NCI-H82 treated with DMSO at 0.1 percent for 48 hours (cell line): ENCODE results near the gene ADRA2B.
"Not testable (repeated sequence)": the region's sequence is repeated elsewhere in the genome, so short reads cannot be mapped to it uniquely, and the experiment has no call there.

Source experiments
- DNase-seq: peaks from one replicate; lab custom pipeline; 2025; ENCODE audit not compliant: unreplicated experiment; lab: John Stamatoyannopoulos, UW

The ADRA2B gene

DNA sequence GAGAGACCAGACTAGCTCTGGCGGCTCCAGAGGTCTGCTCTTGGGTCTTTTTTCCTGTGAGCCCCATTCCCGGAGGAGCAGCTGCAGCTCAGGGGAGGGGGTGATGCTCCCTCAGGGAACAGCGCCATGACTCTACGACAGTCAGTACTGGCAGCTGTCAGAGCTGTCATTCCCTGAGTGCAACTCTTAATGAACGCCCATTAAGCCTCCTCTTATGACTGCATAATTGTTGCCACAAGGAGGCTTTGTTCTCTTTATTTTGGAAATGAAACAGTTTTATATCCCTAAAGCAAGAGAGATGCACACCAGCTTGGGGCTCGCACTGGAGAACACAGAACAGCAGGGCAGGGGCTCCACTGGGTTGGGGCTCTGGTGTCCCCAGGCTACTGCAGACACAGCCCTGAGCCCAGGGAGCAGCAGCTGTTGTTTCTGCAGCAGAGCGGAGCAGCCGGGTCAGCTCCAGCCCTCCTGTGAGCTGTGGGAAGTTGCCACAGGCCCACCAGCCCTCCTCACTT, 44.3 kb downstream of the ADRA2B start:
- not testable (repeated sequence) for DNase-seq

DNA sequence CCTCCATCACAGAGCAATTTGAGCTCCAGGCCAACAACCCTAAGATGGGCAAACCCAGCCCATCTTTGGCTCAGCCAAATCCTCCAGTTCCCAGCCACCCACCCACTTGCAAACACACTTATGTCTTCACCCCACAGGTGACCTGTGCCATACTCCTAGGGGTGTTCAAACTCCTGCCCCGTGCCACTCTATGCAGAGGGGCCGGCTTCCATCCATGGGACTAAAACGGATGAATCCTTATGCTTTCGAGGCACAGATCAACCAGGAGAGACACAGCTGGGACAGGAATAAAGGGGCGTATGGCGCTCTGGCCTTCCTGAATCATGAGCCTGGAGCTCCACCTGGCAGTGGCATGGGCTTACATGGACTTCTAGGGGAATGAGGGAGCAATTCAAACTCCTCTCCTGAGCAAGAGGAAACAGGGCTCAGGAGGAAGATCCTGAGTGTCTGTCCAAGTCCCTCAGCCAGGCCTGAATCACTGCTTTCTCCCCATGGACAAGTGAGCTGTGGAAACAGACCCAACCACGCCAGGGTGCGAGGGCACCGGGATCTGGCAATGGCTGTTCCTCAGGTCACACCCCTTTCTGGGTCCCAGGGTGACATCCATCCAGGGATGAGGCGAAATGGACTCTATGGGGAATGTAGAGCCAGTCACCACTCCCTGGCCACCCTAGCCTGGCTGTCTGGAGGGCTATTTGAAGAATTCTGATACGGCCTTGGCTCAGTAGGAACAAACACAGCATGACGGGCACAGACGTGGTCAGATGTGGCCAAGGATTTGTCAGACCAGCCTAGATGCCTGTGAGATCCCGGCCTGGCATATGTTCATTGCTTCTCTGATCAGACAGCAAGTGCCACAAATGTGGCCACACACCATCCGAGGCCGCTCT, 45.0 kb downstream of the ADRA2B start:
- not testable (repeated sequence) for DNase-seq

DNA sequence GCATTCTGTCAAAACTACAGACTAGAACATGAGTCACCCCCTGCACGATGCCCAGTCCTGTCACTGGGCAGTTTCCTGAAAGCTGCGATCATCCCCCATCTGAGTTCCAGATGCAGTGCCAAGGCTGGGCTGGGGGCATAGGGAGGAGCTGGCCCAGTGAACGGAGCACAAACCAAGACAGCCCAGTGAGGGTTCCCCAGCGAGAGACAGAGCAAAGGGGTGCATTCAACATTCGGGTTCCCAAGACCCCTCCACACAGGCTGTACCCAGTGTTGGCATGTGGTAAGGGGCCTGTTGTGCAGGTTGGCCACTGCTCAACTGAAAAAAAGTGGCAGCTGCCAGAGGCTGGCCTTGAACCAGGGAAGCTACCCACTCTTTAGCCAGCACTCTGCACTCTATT, 46.0 kb downstream of the ADRA2B start:
- not testable (repeated sequence) for DNase-seq

DNA sequence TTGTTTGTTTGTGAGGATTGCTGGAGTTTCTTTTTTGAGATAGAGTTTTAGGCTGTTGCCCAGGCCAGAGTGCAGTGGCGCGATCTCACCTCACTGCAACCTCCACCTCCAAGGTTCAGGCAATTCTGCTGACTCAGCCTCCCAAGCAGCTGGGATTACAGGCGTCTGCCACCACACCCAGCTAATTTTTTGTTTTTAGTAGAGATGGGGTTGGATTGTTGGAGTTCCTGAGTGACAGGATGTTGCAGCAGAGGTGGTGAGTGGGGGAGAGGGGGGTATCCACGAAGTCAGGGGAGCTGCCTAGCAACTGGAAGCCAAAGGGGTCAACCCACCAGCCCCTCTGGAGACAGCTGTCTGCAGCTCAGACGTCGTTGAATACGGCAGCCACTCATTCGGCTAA, 46.5 kb downstream of the ADRA2B start:
- DNase-seq, result not testable (repeated sequence)

DNA sequence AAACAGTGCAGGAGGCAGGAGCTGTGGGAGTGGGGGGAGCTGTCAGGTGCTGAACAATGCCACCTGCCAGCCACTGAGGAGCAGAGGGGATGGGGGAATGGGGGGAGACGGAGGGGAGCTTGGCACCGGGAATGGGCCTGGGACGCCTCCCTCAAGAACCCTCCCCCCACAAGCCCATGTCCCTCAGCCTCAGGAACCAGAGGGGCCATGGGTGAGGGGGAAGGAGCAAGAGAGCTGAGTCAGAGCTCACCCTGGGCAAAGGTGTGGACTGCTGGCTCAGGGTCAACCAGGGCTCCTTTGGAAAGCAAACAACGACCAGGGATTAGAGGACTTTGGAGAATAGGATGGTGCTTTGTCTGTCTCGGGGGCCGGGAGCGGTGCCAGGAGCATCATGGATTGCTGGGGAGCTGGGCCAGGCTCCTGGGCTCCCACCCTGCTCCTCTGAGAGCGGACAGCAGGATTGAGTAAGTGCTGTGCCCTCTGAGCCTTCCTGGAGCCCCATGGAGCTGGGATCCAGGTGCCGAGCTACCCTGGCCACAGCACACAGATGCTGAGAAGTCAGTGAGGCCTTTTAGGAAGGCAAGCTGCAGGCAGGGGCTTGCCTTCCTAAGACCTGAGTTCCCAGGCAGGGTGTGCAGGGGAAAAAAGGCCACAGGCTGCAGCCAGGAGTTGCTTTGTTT, 48.3 kb downstream of the ADRA2B start:
- DNase-seq, result peak; percentile 6

DNA sequence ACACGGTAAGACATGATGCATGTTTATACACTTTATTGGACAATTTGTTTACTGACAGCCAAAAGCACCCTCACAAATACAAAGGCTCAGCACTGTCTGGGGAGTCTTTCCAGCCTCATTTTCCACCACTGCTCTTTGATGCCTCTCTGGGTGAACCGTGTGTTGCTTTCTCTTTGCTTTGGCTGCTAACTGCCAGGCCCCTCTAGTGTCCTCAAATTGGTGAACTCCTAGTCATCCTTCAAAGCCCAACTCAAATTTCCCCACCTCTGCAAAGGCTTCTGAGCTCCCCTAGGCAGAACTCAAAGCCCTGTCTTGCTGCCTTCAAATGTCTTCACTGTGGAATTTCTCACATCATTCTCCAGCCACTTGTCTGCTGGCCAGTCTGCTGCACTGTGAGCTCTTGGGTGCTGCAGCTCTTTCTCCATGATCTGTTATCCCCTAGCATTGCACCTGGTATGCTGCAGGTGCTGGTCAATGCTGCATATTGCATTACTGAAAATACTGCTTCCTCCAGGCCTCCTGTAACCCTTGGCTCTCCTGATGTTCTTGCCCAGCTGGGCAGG, 49.2 kb downstream of the ADRA2B start:
- DNase-seq, result not testable (repeated sequence)

DNA sequence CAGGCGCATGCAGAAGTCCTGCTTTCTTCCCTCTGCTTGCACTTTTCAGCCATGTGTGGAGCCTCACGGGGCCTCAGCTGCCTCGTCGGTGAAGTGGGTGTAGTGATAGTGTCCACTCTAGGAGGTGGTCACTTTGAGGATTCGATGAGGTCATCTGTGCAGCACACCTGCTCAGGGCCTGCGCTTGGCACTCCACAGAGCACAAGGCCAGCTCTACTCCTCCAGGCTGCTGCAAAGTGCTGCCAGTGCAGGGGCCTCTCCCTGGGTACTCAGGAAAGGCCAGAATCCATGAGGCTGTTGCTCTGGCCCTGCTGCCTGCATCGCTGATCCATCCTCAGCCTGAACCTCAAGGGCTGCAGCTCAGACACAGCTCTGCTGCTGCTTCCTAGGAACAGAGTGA, 49.9 kb downstream of the ADRA2B start:
- not testable (repeated sequence) for DNase-seq

DNA sequence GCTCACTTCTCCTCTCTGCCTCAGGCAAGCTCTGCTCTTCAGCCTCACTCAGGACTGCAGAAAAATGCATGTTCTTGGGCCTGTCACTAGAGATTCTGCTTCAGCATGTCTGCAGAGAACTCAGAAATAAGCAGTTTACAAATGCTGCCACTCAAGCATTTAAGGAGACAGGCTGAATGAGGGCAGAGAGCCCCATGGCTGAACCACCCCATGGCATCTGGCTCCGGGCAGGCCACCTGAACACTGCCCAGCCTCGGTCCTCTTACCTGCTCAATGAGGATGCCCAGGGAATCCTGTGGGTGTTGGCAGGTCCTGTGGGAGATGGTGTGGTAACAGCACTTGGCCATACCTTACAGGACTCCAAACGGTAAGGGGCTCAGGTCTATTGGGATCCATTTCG, 50.4 kb downstream of the ADRA2B start:
- not testable (repeated sequence) for DNase-seq

DNA sequence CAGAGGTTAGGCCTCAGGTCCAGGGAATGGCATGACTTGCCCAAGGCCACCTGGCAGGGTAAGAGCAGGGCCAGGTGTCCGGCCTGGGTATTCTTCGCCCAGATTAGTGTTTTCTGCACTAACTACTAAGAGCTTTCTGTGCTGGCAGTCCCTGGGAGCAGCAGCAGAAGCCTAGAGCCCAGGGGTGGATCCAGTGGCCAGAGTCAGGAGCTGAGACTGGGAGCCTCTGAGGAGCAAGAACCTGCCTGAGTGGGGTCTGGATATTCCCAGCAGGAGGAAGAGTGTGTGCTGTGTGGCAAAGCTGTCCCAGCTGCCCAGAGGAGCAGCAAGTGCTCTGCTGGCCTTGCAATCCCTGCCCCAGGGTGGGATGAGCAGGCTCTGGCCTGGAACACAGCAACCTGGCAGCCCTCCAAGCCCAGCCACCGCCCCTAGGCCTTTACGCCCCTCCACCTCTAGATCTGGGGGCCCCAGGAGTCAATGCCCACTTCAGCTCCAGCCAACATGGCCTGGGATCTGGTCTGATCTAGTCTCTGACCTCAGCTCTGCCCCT, 50.9 kb downstream of the ADRA2B start:
- no peak for DNase-seq

DNA sequence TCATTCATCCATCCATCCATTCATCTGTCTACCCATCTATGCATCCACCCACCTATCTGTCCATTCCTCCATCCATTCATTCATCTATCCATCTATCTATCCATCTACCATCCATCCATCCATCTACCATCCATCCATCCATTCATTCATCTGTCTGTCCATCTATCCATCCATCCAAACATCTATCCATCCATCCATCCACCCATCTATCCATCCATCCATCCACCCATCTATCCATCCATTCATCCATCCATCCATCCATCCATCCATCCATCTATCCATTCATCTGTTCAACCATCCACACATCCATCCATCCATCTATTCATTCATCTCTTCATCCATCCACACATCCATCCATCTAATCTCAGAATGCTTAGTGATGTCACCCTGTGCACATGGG, 51.6 kb downstream of the ADRA2B start:
- not testable (repeated sequence) for DNase-seq

DNA sequence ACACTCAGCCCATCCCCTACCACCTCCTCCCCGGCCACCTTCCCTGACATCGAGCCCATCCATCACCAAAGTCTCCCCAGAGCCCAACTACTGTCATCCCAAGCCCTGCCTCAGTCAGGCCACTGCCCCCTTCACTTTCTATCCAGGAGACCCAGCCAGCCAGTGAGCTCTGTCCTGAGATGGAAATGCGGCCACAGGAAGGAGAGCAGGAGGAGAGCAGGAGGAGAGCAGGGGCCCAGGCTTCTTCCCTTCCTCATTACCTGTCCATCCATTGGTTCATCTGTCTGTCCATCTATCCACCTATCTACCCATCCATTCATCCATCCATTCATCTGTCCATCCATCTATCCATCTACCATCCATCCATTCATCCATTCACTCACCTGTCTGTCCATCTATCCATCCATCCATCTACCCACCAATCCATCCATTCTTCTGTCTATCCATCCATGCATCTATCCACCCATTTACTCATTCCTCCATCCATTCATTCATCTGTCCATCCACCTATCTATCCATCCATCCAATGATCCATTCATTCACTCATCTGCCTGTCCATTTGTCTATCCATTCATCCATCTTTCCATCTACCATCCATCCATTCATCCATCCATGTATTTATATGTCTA, 52.2 kb downstream of the ADRA2B start:
- not testable (repeated sequence) for DNase-seq

DNA sequence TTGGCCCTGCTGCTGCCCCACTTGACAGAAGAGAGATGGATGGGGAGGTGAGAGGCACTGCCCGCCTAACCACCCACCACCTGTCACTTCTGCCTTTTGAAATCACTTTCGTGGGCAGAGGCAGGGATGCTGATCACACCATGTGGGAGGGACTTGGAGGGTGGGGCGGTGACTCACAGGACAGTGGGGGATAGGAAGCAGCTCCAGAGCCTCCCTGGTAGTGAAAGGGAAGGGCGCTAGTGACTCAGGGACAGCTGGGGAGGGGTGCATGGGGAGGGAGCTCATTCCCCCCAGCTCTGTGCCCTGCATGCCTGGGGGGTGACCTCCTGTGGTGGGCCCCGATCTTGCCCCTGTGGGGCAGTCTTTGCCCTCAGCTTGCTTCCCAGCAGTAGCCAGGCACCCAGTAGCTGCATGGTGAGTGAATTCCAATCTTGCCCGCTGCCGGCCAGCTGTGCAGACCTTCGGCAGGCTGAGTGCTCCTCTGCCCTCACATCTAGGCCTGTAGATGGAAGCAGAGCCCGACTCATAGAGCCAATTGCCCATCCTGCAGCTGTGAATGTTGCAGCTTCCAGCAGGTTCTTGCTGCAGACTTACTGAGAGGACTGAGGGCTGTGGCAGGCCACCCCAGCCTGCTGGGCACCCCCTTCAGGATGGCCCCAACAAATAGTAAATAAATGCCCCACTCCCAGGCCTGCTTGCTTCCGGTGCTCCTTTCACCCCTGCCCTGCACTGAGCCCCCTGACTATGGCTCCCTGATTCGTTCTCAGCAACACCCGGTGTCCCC, 53.1 kb downstream of the ADRA2B start:
- DNase-seq, result not testable (repeated sequence)
